GM21526 (cell line): ENCODE measurements around the gene TEDC2.
"Not testable (repeated sequence)": the region's sequence is repeated elsewhere in the genome, so short reads cannot be mapped to it uniquely, and the experiment has no call there.

Source experiments
- ATAC-seq: cut with Tn5 transposase; IDR thresholded peaks from one replicate; pipeline ENCODE4 v1.9.1; 2021; ENCODE audit warnings: moderate library complexity; ENCODE audit not compliant: unreplicated experiment, low FRiP score

TEDC2 gene

DNA sequence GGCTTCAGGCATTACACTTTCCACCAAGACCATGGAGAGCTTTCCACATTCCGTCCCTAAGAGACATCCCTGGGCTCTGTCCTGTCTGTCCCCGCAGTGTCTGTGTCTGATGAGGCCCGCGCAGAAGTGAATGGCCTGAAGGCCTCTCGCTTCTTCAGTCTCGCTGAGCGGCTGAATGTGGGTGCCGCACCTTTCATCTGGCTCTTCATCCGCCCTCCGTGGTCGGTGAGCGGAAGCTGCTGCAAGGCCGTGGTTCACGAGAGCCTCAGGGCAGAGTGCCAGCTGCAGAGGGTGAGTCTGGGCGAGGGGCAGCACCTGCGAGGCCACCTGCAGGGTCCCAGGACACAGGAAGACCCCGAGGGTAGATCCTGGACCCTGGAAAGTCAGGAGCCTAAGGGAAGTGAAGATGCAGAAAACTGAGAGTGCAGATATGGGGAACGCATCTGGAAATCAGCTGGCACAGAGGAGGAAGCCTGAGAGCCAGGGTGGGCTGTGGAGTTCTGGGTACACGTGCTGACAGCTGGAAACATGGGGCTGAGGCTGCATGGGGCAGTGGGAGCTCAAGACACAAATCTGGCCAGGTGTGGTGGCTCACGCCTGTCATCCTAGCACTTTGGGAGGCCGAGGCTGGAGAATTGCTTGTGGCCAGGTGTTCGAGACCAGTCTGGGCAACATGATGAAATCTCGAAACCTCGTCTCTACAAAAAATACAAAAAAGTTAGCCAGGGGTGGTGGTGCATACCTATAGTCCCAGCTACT, 22.7 kb upstream of the TEDC2 start:
- no peak for ATAC-seq

DNA sequence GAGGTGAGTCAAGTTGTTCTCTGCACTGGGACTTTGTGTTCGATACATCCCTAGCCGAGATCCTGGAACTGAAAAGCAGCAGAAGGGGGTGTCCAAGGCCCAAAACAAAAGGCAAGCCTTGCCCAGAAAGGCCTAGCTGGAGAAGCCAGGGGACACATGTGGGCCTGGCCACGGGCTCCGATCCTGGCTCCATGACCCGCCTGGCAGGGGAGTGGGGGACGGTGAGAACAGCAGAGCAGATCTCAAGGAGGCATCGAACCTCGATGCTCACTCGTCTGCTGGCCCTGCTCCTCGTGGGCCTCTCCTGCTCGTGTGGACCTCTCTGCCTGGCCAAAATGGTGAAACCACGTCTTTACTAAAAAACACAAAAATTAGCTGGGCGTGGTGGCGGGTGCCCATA, 21.8 kb upstream of the TEDC2 start:
- no peak for ATAC-seq

DNA sequence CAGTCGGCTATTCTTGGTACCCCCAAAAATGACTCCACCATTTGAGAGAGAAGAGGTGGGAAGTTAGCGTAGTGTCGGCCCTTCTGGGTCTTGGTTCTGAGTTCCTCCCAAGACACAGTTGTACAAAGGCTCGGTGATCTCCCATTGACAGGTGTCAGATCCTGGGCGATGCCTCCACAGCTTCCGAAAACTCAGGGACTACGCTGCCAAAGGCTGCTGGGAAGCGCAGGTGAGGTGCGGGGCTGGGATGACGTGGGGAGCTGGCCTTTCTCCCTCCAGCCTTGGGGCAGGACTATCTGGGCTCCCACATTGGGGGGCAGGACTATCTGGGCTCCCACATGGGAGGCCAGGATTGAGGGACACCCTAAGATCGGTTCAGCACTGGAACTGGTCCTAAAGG, 20.3 kb upstream of the TEDC2 start:
- no peak for ATAC-seq

DNA sequence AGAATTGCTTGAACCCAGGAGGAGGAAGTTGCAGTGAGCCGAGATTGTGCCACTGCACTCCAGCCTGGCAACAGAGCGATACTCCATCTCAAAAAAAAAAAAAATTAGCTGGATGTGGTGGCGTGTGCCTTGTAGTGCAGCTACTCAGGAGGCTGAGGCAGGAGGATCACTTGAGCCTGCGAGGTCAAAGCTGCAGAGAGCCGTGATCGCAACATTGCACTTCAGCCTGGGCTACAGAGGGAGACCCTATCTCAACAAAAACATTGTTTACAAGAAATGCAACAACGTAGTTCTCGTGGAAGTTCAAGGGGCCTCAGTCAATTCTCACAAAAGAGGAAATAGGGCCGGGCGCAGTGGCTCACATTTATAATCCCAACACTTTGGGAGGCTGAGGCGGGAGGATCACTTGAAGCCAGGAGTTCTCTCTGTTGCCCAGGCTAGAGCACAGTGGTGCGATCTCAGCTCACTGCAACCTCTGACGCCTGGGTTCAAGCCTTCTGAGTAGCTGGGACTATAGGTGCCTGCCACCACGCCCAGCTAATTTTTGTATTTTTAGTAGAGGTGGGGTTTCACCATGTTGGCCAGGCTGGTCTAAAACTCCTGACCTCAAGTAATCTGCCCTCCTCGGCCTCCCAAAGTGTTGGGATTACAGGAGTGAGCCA, 18.6 kb upstream of the TEDC2 start:
- not testable (repeated sequence) for ATAC-seq

DNA sequence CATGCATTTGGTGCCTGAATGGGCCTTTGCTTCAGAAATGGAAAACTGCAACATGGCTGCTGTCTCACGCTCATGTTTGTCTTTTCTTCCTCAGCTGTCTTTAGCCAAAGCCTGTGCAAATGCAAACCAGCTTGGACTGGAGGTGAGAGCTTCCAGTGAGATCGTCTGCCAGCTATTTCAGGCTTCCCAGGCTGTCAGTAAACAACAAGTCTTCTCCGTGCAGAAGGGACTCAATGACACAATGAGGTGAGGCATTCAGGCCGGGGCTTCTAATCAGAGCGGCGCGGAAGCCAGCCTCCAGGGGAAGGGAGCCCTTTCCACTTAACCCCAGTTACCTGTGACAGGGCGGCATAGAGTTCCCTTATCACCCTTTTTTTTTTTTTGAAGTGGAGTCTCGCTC, 16.4 kb upstream of the TEDC2 start:
- no peak for ATAC-seq

DNA sequence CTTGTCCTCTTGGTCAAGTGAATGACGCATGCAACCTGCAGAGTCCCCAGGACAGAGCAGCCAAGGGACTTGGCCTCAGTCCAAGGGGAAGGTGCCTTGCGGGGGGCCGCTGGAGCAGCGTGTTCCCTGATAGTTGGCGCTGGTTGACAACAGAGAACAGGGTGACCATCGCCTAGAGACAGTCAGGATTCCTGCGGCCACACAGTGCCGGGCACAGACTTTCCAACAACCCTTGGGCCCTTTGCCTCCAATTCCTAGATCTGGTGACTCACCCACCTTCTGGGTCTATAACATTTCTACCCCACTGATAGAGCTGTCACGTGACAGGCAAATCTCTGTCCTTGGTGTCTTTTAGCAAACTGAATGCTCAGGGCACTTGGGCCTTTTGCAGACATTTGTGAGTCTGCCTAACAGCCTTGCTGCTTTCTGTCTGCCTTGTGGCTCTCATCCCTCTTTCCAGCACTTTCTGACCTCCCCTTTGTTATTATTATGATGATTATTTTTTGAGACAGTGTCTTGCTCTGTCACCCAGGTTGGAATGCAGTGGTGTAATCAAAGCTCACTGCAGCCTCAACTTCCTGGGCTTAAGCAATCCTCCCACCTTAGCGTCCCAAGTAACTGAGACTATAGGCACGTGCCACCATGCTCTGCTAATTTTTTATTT, 11.9 kb upstream of the TEDC2 start:
- ATAC-seq = no peak

DNA sequence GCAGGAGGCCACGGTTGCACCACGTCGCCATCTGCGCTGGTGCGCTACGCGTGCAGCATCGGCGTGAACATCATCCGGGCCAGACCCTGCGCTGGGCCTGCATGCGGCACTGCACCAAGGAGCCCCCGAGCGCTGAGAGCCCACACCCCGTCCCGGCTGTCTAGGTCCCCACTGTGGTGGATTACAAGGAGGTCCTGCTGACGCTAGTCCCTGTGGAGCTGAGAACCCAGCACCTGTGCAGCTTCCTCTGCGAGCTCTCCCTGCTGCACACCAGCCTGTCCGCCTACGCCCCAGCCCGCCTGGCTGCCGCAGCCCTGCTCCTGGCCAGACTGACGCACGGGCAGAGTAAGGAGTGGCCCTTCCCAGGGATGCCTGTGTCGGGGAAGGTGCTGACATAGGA, 10.8 kb upstream of the TEDC2 start:
- no peak for ATAC-seq

DNA sequence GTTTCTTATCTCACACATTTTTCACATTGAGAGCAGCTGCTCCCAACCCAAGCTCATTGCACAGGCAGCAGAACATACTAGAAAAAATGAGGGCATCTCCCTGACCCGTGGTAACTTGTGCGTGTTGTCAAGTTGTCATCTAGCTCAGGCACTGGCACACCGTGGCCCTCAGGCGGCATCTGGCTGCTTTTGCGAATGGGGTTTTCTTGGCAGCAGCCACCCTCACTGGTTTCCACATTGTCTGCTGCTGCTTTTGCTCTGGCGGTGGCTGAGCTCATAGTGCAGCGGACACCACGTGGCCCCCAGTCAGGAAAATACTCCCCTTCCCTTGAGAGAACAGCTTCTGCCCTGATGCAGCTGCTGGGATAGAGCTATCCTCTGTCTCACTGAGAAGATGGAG, 9.4 kb upstream of the TEDC2 start:
- no peak for ATAC-seq

DNA sequence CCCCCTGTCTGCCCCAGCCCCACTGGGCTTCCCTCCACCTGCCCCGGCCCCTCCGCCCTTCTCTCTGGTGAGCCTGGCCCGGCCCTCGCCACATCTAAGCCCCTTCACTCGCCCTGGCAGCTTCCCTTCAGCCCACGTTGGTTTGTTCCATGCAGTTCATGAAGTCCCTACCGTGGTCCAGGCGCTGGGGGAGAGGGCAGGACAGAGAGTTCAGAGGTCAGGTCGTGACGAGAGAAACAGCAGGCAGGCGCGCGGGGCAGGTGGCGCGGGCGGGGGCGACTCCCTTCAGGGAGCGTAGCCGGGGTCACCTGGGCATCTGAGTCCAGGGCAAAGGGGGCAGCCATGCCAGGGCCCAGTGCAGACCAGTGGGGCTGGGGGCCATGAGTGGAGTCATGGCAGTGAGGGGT, 8.9 kb upstream of the TEDC2 start:
- no peak for ATAC-seq

DNA sequence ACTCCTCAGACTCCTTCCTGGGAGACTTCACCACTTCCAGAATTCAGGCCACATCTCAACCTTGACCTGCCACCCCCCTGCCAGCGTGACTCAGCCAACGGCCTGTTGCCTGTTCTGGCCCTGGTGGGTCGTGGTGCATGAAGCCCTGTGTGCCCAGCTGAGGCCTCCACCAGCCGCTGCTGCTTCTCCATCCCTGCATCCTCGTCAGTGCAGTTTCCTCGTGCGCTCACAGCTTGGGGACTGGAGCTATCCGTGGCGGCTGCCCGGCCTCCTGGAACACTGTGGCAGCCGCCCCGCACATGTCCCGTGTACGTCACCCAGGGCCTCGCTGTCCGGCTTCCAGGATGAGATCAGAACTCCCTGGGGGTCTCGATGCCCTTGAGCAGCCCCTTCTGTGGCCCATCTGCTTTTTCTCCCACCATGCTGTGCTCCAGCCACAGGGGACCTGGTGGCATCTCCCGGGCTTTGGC, 8.0 kb upstream of the TEDC2 start:
- ATAC-seq = no peak

DNA sequence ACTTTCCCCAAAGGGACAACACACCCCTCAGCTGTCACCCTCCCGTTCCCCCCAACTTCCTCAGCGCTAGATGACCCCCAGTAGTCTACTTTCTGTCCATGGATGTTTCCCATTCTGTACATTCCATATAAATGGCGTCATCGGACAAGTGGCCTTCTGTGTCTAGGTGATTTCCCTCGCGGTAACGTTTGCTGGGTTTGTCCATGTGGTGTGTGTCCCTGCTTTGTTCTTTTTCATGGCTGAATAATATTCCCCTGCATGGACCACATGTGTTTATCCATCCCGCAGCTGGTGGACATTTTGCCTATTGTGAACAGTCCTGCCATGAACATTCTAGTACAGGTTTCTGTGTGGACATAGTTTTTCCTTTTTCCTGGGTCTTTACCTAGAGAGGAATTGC, 7.3 kb upstream of the TEDC2 start:
- ATAC-seq = no peak

DNA sequence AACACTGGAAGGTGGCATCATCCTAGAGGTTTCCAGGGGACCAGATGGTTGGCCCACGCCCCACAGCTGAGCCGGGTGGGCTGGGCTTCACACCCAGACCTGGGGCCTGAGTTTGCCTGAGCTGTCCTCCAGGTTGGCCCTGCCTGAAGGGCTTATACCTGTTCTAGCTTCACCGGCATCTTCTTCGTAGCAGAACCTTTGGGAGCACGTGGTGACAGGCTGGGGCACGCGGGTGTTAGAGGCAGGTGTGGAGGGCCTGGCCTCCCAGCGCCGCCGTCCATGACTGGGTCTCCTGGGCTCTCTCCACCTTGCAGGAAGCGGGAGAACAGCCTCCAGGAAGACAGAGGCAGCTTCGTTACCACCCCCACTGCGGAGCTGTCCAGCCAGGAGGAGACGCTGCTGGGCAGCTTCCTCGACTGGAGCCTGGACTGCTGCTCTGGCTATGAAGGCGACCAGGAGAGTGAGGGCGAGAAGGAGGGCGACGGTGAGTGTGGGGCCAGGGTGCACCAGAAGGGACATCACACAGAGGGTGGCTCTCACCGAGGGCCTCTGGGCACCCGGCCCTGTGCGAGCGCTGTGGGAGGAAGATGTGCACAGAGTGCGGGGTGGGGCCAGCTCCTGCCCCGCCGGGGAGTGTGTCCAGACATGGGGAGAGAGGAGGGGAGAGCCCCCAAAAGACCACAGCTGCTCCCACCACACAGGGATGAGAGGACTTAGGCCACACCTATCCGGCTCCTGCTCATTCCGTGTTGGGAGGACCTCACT, 4.6 kb upstream of the TEDC2 start:
- no peak for ATAC-seq

DNA sequence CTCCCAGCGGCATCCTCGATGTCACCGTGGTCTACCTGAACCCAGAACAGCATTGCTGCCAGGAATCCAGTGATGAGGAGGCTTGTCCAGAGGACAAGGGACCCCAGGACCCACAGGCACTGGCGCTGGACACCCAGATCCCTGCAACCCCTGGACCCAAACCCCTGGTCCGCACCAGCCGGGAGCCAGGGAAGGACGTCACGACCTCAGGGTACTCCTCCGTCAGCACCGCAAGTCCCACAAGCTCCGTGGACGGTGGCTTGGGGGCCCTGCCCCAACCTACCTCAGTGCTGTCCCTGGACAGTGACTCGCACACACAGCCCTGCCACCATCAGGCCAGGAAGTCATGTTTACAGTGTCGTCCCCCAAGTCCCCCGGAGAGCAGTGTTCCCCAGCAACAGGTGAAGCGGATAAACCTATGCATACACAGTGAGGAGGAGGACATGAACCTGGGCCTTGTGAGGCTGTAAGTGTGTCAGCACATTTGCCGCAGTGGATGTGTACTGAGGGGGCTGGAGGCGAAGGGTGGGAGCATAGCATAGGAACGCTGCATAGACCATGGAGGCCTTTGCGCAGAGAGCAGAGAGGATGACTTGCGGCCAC, 3.3 kb upstream of the TEDC2 start:
- no peak for ATAC-seq

DNA sequence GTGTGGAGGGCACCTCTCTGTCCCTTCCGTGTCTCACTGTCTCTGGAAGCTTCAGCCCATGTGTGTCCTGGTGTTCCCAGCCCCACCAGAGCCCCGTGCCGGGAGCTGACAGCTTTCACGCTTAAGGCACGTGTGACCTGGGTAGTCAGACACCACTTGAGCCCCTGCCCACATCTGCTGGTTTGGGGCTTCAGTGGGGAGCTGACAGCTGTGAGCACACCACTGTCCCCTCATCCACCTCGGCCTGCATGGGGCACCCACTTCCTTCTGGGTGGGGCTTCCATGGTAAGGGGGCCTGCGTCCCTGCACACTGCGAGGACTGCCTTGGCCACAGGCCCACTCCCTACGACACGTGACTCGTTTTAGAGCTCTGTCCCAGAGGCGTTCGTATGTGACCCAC, 2.6 kb upstream of the TEDC2 start:
- ATAC-seq = no peak

DNA sequence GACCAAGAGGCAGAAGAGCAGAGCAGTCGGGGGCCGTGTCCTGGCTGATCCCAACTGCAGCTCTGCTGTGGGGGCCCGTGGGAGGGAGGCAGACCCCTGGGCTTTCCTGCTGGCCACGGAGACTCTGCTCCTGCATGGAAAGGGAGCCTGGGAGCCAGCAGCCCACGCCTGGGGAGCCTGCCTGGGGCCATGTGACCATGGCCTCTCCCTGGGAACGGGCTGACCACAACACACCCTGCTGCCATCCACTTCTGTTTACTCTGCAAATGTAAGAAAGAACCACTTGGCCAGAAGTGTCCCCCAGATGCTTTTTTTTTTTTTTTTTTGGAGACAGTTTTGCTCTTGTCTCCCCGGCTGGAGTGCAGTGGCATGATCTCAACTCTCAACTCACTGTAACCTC, 2.0 kb upstream of the TEDC2 start:
- ATAC-seq = no peak

DNA sequence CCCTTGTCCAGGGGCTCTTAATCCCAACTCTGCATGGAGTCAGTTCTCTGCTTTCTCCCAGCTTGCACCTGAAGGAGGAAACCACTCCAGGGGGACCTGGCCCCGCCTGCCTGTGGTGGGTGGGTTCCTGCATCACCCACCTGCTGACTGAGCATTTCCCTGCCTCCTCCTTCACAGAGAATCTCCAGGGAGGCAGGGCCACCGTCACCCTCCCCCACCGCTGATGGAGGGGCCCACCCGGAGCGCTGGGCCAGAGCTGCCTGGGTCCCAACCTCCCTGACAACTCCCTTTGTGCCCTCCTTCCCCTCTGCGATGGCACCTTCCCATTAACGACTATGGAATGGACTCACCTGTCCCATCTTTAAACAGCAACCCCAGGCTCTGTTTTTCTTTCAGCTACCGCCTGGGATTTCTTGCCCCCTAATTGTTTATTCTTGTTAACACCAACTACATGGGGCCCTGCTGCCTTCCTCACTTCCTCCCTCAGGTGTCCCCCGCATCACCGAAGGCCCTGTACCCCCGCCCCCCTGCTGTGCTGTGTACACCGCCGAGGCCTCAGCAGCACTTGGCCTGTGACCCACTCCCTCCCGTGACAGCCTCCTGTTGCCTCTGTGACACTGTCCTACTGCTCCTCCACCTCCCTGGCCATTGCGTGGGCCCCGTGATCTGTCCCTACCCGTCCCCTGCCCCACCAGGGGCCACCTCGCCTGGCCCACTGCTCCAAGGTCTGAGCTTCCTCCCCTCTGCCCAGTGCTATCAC, 842 bp upstream of the TEDC2 start:
- no peak for ATAC-seq

DNA sequence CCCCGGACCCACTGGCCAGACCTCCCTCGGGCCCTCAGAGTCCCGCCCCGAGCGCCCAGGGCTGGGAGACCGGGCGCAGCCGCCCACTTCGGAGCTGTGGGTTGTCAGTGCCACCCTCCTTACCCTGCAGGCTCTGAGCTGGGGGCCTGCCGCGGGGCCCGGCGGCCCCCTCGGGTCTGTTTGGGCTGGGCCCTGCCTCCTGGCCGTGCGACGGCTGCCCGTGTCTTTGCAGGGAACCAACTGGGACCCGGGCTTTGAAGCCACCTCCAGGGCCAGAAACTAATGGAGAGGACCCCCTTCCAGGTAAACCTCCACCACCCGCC, 443 bp downstream of the TEDC2 start:
- ATAC-seq = no peak

DNA sequence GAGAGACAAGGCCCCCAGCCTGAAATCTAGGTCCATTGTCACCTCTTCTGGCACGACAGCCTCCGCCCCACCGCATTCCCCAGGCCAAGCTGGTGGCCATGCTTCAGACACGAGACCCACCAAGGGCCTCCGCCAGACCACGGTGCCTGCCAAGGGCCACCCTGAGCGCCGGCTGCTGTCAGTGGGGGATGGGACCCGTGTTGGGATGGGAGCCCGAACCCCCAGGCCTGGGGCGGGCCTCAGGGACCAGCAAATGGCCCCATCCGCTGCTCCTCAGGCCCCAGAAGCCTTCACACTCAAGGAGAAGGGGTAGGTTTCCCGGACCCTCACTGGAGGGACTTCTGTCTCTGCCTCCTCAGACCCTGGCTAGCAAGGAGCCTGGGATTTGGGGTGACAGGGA, 1.0 kb downstream of the TEDC2 start:
- no peak for ATAC-seq

DNA sequence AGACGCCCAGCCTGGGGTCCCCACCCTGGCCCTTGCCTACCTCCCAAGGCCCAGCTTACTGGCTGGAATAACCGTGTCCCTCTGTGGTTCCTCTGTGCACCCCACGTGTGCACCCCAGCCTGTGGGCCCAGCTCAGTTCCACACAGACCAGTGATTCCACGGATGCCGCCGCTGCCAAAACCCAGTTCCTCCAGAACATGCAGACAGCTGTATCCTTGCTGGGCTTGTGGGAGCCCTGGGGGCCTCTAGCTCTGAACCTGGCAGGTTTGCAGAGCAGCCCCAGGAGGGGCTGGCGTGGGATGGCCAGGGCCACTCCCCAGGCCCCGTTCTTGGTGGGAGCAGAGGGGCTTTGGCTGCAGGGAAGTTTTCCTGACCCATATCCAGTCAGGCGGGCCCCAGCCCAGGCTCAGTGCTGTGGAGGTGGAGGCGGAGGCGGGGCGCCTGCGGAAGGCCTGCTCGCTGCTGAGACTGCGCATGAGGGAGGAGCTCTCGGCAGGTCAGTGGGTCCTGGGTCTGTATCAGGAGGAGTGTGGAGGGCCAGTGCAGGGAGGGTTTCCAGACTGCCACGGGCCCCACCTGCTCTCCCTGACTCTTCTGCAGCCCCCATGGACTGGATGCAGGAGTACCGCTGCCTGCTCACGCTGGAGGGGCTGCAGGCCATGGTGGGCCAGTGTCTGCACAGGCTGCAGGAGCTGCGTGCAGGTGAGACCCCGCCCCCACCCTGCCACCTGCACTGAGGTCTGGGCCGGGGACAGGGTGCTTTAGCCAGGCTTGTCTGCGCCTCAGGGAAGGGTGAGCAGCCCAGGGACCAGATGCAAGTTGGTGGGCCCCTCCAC, 2.3 kb downstream of the TEDC2 start:
- ATAC-seq = no peak
